Activated CD8-positive, alpha-beta memory T cell treated with anti-CD3 and anti-CD28 coated beads, Interleukin-2, amount 10 ng/mL, durations not matched to agents 7 days and 5 days (primary cell): Measurements from ENCODE around the gene FOXF1. TPM values are rescaled to one million over a fixed set of nuclear protein-coding genes. Genes with fewer than 3 reads are reported as not detected.
A peak's percentile ranks its signal among the peaks of the same experiment; 100 is the strongest.

Source experiments
- ATAC-seq: fragments of 150-1000 bp; cut with Tn5 transposase; one replicate; pipeline ENCODE4 v1.10.0; 2021; ENCODE audit warnings: moderate library complexity
- CTCF ChIA-PET: fragments of 350-600 bp; sonication (Branson Sonifier 250); formaldehyde crosslinking; loops from one replicate; lab custom pipeline; 2021; ENCODE audit warnings: antibody characterized with exemption; lab: Charles Lee
- DNase-seq: peaks from one replicate; pipeline ENCODE4 v3.0.0-alpha.2; 2020
- H3K27ac Mint-ChIP-seq: one replicate; pipeline ENCODE4 v1.8.0; 2021; ENCODE audit warnings: mild to moderate bottlenecking, mixed read lengths
- H3K27me3 Mint-ChIP-seq: one replicate; pipeline ENCODE4 v1.8.0; 2021; ENCODE audit warnings: mixed read lengths
- H3K36me3 Mint-ChIP-seq: one replicate; pipeline ENCODE4 v1.8.0; 2021; ENCODE audit warnings: mild to moderate bottlenecking, mixed read lengths
- H3K4me1 Mint-ChIP-seq: one replicate; pipeline ENCODE4 v1.8.0; 2021; ENCODE audit warnings: mixed read lengths
- H3K4me3 Mint-ChIP-seq: one replicate; pipeline ENCODE4 v1.8.0; 2021; ENCODE audit warnings: mild to moderate bottlenecking, moderate library complexity, mixed read lengths
- H3K9me3 Mint-ChIP-seq: one replicate; pipeline ENCODE4 v1.8.0; 2022; ENCODE audit warnings: low read depth, mixed read lengths
- total RNA-seq, 2 experiments: library from RNA; stranded (reverse); gene quantifications; one replicate each; pipeline ENCODE4 v1.2.3, GENCODE V29; 2021

FOXF1 gene
- total RNA-seq, 2 experiments from 2014 or later: not detected

- CTCF ChIA-PET: no interaction called here
- no peak for DNase-seq
- Mint-ChIP-seq H3K4me1 (peaks cover 4% of the 10 kb centered on the region), H3K27me3 (no peaks in the 10 kb centered on the region), H3K4me3 (no peak overlapping the region), H3K27ac (no peak overlapping the region), H3K9me3 (no peaks in the 10 kb centered on the region), H3K36me3 (peaks cover 12% of the 10 kb centered on the region)
- no peak for ATAC-seq
Measured at GRCh38 chr16:86545954-86546637, 35.8 kb downstream of the FOXF1 start.

GRCh38 chr16:86546638-86547013 is 36.3 kb downstream of the FOXF1 start:
- Mint-ChIP-seq H3K27me3 (no peaks in the 10 kb centered on the region), H3K36me3 (peaks cover 14% of the 10 kb centered on the region), H3K9me3 (no peaks in the 10 kb centered on the region), H3K4me3 (no peak overlapping the region), H3K27ac (no peak overlapping the region), H3K4me1 (peaks cover 4% of the 10 kb centered on the region)
- CTCF ChIA-PET: no interaction called here
- ATAC-seq: no peak
- no peak for DNase-seq

GRCh38 chr16:86547286-86547685 is 37.0 kb downstream of the FOXF1 start:
- Mint-ChIP-seq H3K4me1 (peaks cover 4% of the 10 kb centered on the region), H3K36me3 (peaks cover 14% of the 10 kb centered on the region), H3K9me3 (no peaks in the 10 kb centered on the region), H3K27me3 (no peaks in the 10 kb centered on the region), H3K27ac (no peak overlapping the region), H3K4me3 (no peak overlapping the region)
- DNase-seq (no peak), ATAC-seq (no peak)
- CTCF ChIA-PET: no interaction called here

- Mint-ChIP-seq H3K27ac (peak overlapping the region; percentile 3), H3K4me3 (no peak overlapping the region), H3K4me1 (peaks cover 12% of the 10 kb centered on the region), H3K9me3 (no peaks in the 10 kb centered on the region), H3K27me3 (no peaks in the 10 kb centered on the region), H3K36me3 (peaks cover 19% of the 10 kb centered on the region)
- CTCF ChIA-PET: interaction anchor here (0.9 to 2.0 kb wide), 2 partner anchors 32 to 728 kb away, joined by 3 to 5 read pairs; no protein-coding TSS in a partner anchor
- DNase-seq: peak; percentile 50
- peak; percentile 57 for ATAC-seq
Measured at GRCh38 chr16:86549076-86549892, 39.0 kb downstream of the FOXF1 start.

- H3K36me3 Mint-ChIP-seq: peaks cover 16% of the 10 kb centered on the region
- no peak for ATAC-seq
- no peaks in the 10 kb centered on the region for H3K27me3 Mint-ChIP-seq
- no peak overlapping the region for H3K27ac Mint-ChIP-seq
- no peak overlapping the region for H3K4me3 Mint-ChIP-seq
- CTCF ChIA-PET: interaction anchor here (0.9 to 2.0 kb wide), 3 partner anchors 30 to 729 kb away, joined by 3 to 5 read pairs (median 3); no protein-coding TSS in a partner anchor
- DNase-seq: no peak
- peaks cover 13% of the 10 kb centered on the region for H3K4me1 Mint-ChIP-seq
- no peaks in the 10 kb centered on the region for H3K9me3 Mint-ChIP-seq
Measured at GRCh38 chr16:86549893-86550190, 39.5 kb downstream of the FOXF1 start.

GRCh38 chr16:86550281-86550680 is 40.0 kb downstream of the FOXF1 start:
- CTCF ChIA-PET: interaction anchor here (1.4 to 2.0 kb wide), 2 partner anchors 31 to 729 kb away, joined by 3 to 5 read pairs; no protein-coding TSS in a partner anchor
- H3K27me3 Mint-ChIP-seq: no peaks in the 10 kb centered on the region
- no peak for DNase-seq
- H3K4me3 Mint-ChIP-seq: no peak overlapping the region
- peaks cover 13% of the 10 kb centered on the region for H3K36me3 Mint-ChIP-seq
- peaks cover 14% of the 10 kb centered on the region for H3K4me1 Mint-ChIP-seq
- ATAC-seq: no peak
- H3K9me3 Mint-ChIP-seq: no peaks in the 10 kb centered on the region
- H3K27ac Mint-ChIP-seq: no peak overlapping the region

GRCh38 chr16:86553356-86553755 is 43.0 kb downstream of the FOXF1 start:
- no peak overlapping the region for H3K4me3 Mint-ChIP-seq
- no peak overlapping the region for H3K27ac Mint-ChIP-seq
- no peak for ATAC-seq
- H3K27me3 Mint-ChIP-seq: peaks cover 4% of the 10 kb centered on the region
- peaks cover 19% of the 10 kb centered on the region for H3K4me1 Mint-ChIP-seq
- CTCF ChIA-PET: interaction anchor here (1.4 kb wide), 1 partner anchor 11 kb away, joined by 3 read pairs; no protein-coding TSS in a partner anchor
- H3K36me3 Mint-ChIP-seq: peaks cover 7% of the 10 kb centered on the region
- no peak for DNase-seq
- H3K9me3 Mint-ChIP-seq: no peaks in the 10 kb centered on the region

- CTCF ChIA-PET: interaction anchor here (1.0 kb wide), 1 partner anchor 10 kb away, joined by 3 read pairs; no protein-coding TSS in a partner anchor
- peaks cover 4% of the 10 kb centered on the region for H3K27me3 Mint-ChIP-seq
- peaks cover 16% of the 10 kb centered on the region for H3K4me1 Mint-ChIP-seq
- peak overlapping the region; percentile 98 for H3K27ac Mint-ChIP-seq
- H3K4me3 Mint-ChIP-seq: peak overlapping the region; percentile 84
- H3K9me3 Mint-ChIP-seq: no peaks in the 10 kb centered on the region
- ATAC-seq (peak; percentile 4), DNase-seq (no peak)
- peaks cover 7% of the 10 kb centered on the region for H3K36me3 Mint-ChIP-seq
Measured at GRCh38 chr16:86554599-86554916, 44.2 kb downstream of the FOXF1 start.

GRCh38 chr16:86554917-86555703 is 44.8 kb downstream of the FOXF1 start, which contains the start of gene MTHFSD:
TSS of gene MTHFSD (minus strand) at chr16:86555235. CDS start at chr16:86555184, 51 bp downstream.
- peak within 1 kb of the TSS; percentile 98 for H3K27ac Mint-ChIP-seq
- H3K27me3 Mint-ChIP-seq: peaks cover 4% of the 10 kb centered on the region
- peak; percentile 95 for DNase-seq
- ATAC-seq: peak; percentile 97
- H3K4me3 Mint-ChIP-seq: peak within 1 kb of the TSS; percentile 84
- CTCF ChIA-PET: interaction anchor here (1.0 kb wide), 1 partner anchor 10 kb away, joined by 3 read pairs; no protein-coding TSS in a partner anchor
- peaks cover 7% of the 10 kb centered on the region for H3K36me3 Mint-ChIP-seq
- no peaks in the 10 kb centered on the region for H3K9me3 Mint-ChIP-seq
- peaks cover 15% of the 10 kb centered on the region for H3K4me1 Mint-ChIP-seq

- peaks cover 15% of the 10 kb centered on the region for H3K4me1 Mint-ChIP-seq
- no peaks in the 10 kb centered on the region for H3K9me3 Mint-ChIP-seq
- H3K4me3 Mint-ChIP-seq: peak overlapping the region; percentile 84
- peaks cover 4% of the 10 kb centered on the region for H3K27me3 Mint-ChIP-seq
- no peak for DNase-seq
- ATAC-seq: no peak
- CTCF ChIA-PET: interaction anchor here (1.0 kb wide), 1 partner anchor 9 kb away, joined by 3 read pairs; no protein-coding TSS in a partner anchor
- peaks cover 7% of the 10 kb centered on the region for H3K36me3 Mint-ChIP-seq
- H3K27ac Mint-ChIP-seq: peak overlapping the region; percentile 98
Measured at GRCh38 chr16:86555704-86556075, 45.4 kb downstream of the FOXF1 start.

GRCh38 chr16:86556576-86556975 is 46.2 kb downstream of the FOXF1 start:
- Mint-ChIP-seq H3K27me3 (peaks cover 4% of the 10 kb centered on the region), H3K4me3 (peak overlapping the region; percentile 5), H3K27ac (no peak overlapping the region), H3K36me3 (peaks cover 5% of the 10 kb centered on the region), H3K4me1 (peaks cover 15% of the 10 kb centered on the region), H3K9me3 (no peaks in the 10 kb centered on the region)
- CTCF ChIA-PET: no interaction called here
- no peak for DNase-seq
- ATAC-seq: no peak

GRCh38 chr16:86557587-86557986 is 47.3 kb downstream of the FOXF1 start:
- DNase-seq: no peak
- peaks cover 8% of the 10 kb centered on the region for H3K27me3 Mint-ChIP-seq
- ATAC-seq: no peak

More at GRCh38 chr16:86557587-86557986, 47.3 kb downstream of the FOXF1 start:
- Mint-ChIP-seq H3K4me1 (peaks cover 14% of the 10 kb centered on the region), H3K9me3 (no peaks in the 10 kb centered on the region), H3K36me3 (peaks cover 5% of the 10 kb centered on the region), H3K27ac (no peak overlapping the region), H3K4me3 (no peak overlapping the region)
- CTCF ChIA-PET: no interaction called here
